ENCODE data around the gene MDN1. TPM values are rescaled to one million over a fixed set of nuclear protein-coding genes. Genes with fewer than 3 reads are reported as not detected.
"Not testable (repeated sequence)": the region's sequence is repeated elsewhere in the genome, so short reads cannot be mapped to it uniquely, and the experiment has no call there.

Gene MDN1
- total and polyA plus RNA-seq, 2 donors (not counting 1 experiment from before 2014, with no cell fraction given): 16.5 to 59.5 TPM

- CTCF ChIA-PET: no interaction called here
- POLR2A ChIA-PET: no interaction called here
These were observed 38.4 kb upstream of the MDN1 start for GRCh38 chr6:89858041-89858440.

GRCh38 chr6:89853068-89853467 lies 33.5 kb upstream of the MDN1 start:
- no peak for DNase-seq
- Histone ChIP-seq H3K9ac (ENCODE audit: low read length) (no peak overlapping the region), H3K4me1 (ENCODE audit: control insufficient read depth in 2 of 2, insufficient read depth in 2 of 2, low read length in 2 of 2) (no peaks in the 10 kb centered on the region), H4K20me1 (ENCODE audit: control insufficient read depth, insufficient read depth, low read length, poor library complexity, severe bottlenecking) (no peaks in the 10 kb centered on the region), H2AFZ (ENCODE audit: insufficient read depth, low read depth, low read length, poor library complexity, severe bottlenecking) (no peak overlapping the region), H3K4me2 (replicated peaks; ENCODE audit: low read depth, low read length, poor library complexity, severe bottlenecking) (no peak overlapping the region), H3K4me3 (ENCODE audit: control extremely low read depth in 1 of 5, extremely low read depth in 1 of 5, insufficient read depth in 1 of 5, low read depth in 2 of 5, low read length in 4 of 5) (no peak overlapping the region), H3K27ac (ENCODE audit: low read length in 2 of 2) (no peak overlapping the region), H3K27me3 (replicated peaks in 1 of 4; ENCODE audit: control extremely low read depth in 1 of 4, control insufficient read depth in 3 of 4, insufficient read depth in 4 of 4, low read length in 3 of 4) (no peaks in the 10 kb centered on the region), H3K36me3 (replicated peaks in 1 of 2; ENCODE audit: control extremely low read depth in 1 of 2, control insufficient read depth in 1 of 2, extremely low read depth in 1 of 2, insufficient read depth in 2 of 2, low read length in 1 of 2) (peaks cover 4 to 50% of the 10 kb centered on the region in 2 experiments), H3K9me3 (ENCODE audit: control extremely low read depth in 1 of 3, control insufficient read depth in 2 of 3, insufficient read depth in 1 of 3, low read length in 2 of 3) (no peaks in the 10 kb centered on the region), H3K79me2 (ENCODE audit: control insufficient read depth, insufficient read depth, low read length) (peaks cover 4% of the 10 kb centered on the region)
- no peak for ATAC-seq (ENCODE audit: low read depth)
- Mint-ChIP-seq H3K4me1 (peaks cover 2% of the 10 kb centered on the region), H3K27ac (no peak overlapping the region), H3K9me3 (ENCODE audit: insufficient read depth) (no peaks in the 10 kb centered on the region), H3K4me3 (no peak overlapping the region), H3K27me3 (no peaks in the 10 kb centered on the region)
- TF ChIP-seq CTCF (IDR thresholded peaks at IDR 0.05): no peak
- TF ChIP-seq EZH2 (IDR thresholded peaks at IDR 0.05; ENCODE audit: borderline replicate concordance, insufficient read depth, low read depth, low read length, poor library complexity, severe bottlenecking): no peak
- no CpG with 5 or more reads among the region's 1 CpG for WGBS (ENCODE audit: insufficient coverage)
- POLR2A ChIA-PET: interaction anchor here (0.7 kb wide), 1 partner anchor 320 kb away, joined by 6 read pairs; no protein-coding TSS in a partner anchor
- CTCF ChIA-PET: interaction anchor here (1.2 kb wide), 1 partner anchor 9 kb away, joined by 6 read pairs; no protein-coding TSS in a partner anchor
- intact Hi-C loops (cut with micrococcal nuclease): no loop called here

More at GRCh38 chr6:89858041-89858440, 38.4 kb upstream of the MDN1 start:
- Histone ChIP-seq H3K9ac (ENCODE audit: low read length) (no peak overlapping the region), H4K20me1 (ENCODE audit: control insufficient read depth, insufficient read depth, low read length, poor library complexity, severe bottlenecking) (no peaks in the 10 kb centered on the region), H3K4me2 (replicated peaks; ENCODE audit: low read depth, low read length, poor library complexity, severe bottlenecking) (no peak overlapping the region), H3K4me1 (ENCODE audit: control insufficient read depth in 2 of 2, insufficient read depth in 2 of 2, low read length in 2 of 2) (peaks cover 6 to 9% of the 10 kb centered on the region in 2 donors), H3K4me3 (ENCODE audit: control extremely low read depth in 1 of 5, extremely low read depth in 1 of 5, insufficient read depth in 1 of 5, low read depth in 2 of 5, low read length in 4 of 5) (no peak overlapping the region), H3K79me2 (ENCODE audit: control insufficient read depth, insufficient read depth, low read length) (peaks cover 2% of the 10 kb centered on the region), H2AFZ (ENCODE audit: insufficient read depth, low read depth, low read length, poor library complexity, severe bottlenecking) (no peak overlapping the region), H3K27ac (ENCODE audit: low read length in 2 of 2) (no peak overlapping the region), H3K9me3 (ENCODE audit: control extremely low read depth in 1 of 3, control insufficient read depth in 2 of 3, insufficient read depth in 1 of 3, low read length in 2 of 3) (no peaks in the 10 kb centered on the region), H3K27me3 (replicated peaks in 1 of 4; ENCODE audit: control extremely low read depth in 1 of 4, control insufficient read depth in 3 of 4, insufficient read depth in 4 of 4, low read length in 3 of 4) (no peaks in the 10 kb centered on the region), H3K36me3 (replicated peaks in 1 of 2; ENCODE audit: control extremely low read depth in 1 of 2, control insufficient read depth in 1 of 2, extremely low read depth in 1 of 2, insufficient read depth in 2 of 2, low read length in 1 of 2) (peaks cover 21 to 67% of the 10 kb centered on the region in 2 experiments)
- Mint-ChIP-seq H3K9me3 (ENCODE audit: insufficient read depth) (no peaks in the 10 kb centered on the region), H3K27me3 (no peaks in the 10 kb centered on the region), H3K4me3 (no peak overlapping the region), H3K27ac (no peak overlapping the region), H3K4me1 (peaks cover 14% of the 10 kb centered on the region)
- WGBS (ENCODE audit: insufficient coverage): no CpG with 5 or more reads among the region's 1 CpG
- intact Hi-C loops (cut with micrococcal nuclease): no loop called here
- ATAC-seq (ENCODE audit: low read depth): no peak
- no peak for TF ChIP-seq CTCF (IDR thresholded peaks at IDR 0.05)
- no peak for TF ChIP-seq EZH2 (IDR thresholded peaks at IDR 0.05; ENCODE audit: borderline replicate concordance, insufficient read depth, low read depth, low read length, poor library complexity, severe bottlenecking)
- no peak for DNase-seq

GRCh38 chr6:89847513-89847912 lies 27.9 kb upstream of the MDN1 start:
- WGBS (ENCODE audit: insufficient coverage): no CpG with 5 or more reads among the region's 5 CpGs
- Histone ChIP-seq H3K36me3 (replicated peaks in 1 of 2; ENCODE audit: control extremely low read depth in 1 of 2, control insufficient read depth in 1 of 2, extremely low read depth in 1 of 2, insufficient read depth in 2 of 2, low read length in 1 of 2) (peaks cover 0 to 13% of the 10 kb centered on the region in 2 experiments), H3K79me2 (ENCODE audit: control insufficient read depth, insufficient read depth, low read length) (peaks cover 25% of the 10 kb centered on the region)
- H3K27ac ChIP-seq (ENCODE audit: low read length in 2 of 2); H3K9me3 Mint-ChIP-seq (ENCODE audit: insufficient read depth); H2AFZ ChIP-seq (ENCODE audit: insufficient read depth, low read depth, low read length, poor library complexity, severe bottlenecking); ATAC-seq (ENCODE audit: low read depth); H3K4me3 ChIP-seq (ENCODE audit: control extremely low read depth in 1 of 5, extremely low read depth in 1 of 5, insufficient read depth in 1 of 5, low read depth in 2 of 5, low read length in 4 of 5); CTCF ChIA-PET; H3K27me3 ChIP-seq (replicated peaks in 1 of 4; ENCODE audit: control extremely low read depth in 1 of 4, control insufficient read depth in 3 of 4, insufficient read depth in 4 of 4, low read length in 3 of 4); H3K9me3 ChIP-seq (ENCODE audit: control extremely low read depth in 1 of 3, control insufficient read depth in 2 of 3, insufficient read depth in 1 of 3, low read length in 2 of 3); H3K27ac Mint-ChIP-seq; H3K27me3 Mint-ChIP-seq; H3K4me2 ChIP-seq (replicated peaks; ENCODE audit: low read depth, low read length, poor library complexity, severe bottlenecking); H3K4me3 Mint-ChIP-seq; H3K9ac ChIP-seq (ENCODE audit: low read length); POLR2A ChIA-PET; DNase-seq; H4K20me1 ChIP-seq (ENCODE audit: control insufficient read depth, insufficient read depth, low read length, poor library complexity, severe bottlenecking); H3K4me1 ChIP-seq (ENCODE audit: control insufficient read depth in 2 of 2, insufficient read depth in 2 of 2, low read length in 2 of 2); intact Hi-C loops (cut with micrococcal nuclease): not testable (repeated sequence)
- H3K4me1 Mint-ChIP-seq: peaks cover 13% of the 10 kb centered on the region
